Lower leg skin (tissue), 3 donors: ENCODE measurements around the gene RLF.

ENCODE experiments used
- CTCF ChIP-seq, 3 donors: fragments of 450-650 bp; IDR thresholded peaks; one replicate each; pipeline ENCODE4 v1.5.1; 2016; ENCODE audit warnings: antibody characterized with exemption in 3 of 3, mild to moderate bottlenecking in 3 of 3, moderate library complexity in 2 of 3
- POLR2A ChIP-seq, 2 donors: fragments of 450-650 bp; IDR thresholded peaks; one replicate each; pipeline ENCODE4 v1.6.1; 2016 to 2017; ENCODE audit warnings: antibody characterized with exemption in 2 of 2, mild to moderate bottlenecking in 1 of 2, moderate library complexity in 1 of 2

DNA sequence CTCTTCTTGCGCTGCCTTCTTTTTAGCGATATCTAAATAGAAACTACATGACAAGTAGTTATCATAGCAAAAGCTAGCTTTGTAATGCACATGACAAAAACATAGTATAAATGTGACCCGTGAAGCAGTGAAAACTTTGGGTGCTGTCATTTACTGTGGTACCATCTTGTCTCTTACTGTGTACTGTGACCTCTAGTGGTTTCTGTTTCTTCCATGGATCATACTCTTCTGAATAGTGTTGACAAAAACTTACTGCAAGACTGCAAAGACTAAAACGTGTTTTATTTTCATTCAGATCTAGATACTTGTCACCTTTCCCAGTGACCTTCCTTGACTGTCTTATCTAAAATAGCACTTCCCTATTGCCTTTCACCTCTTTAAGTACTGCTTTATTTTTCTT lies 6.1 kb downstream of the RLF start:
- TF ChIP-seq POLR2A (IDR thresholded peaks at IDR 0.05), result no peak
- TF ChIP-seq CTCF (IDR thresholded peaks at IDR 0.05), result no peak
